HepG2 (cell line): ENCODE results near the gene C20orf204. TPM values are rescaled to one million over a fixed set of nuclear protein-coding genes. Genes with fewer than 3 reads are reported as not detected.

ENCODE experiments used
- BCL3 ChIP-seq: sonication (generic); formaldehyde crosslinking; IDR thresholded peaks from 2 replicates; pipeline ENCODE4 v1.5.1; 2020; ENCODE audit warnings: mild to moderate bottlenecking, missing genetic modification reagents, moderate library complexity
- BRF2 ChIP-seq: sonication (generic); formaldehyde crosslinking; IDR thresholded peaks from 2 replicates; pipeline ENCODE4 v1.8.1; 2022; ENCODE audit warnings: mild to moderate bottlenecking, missing genetic modification reagents
- CAMTA2 ChIP-seq: sonication (generic); formaldehyde crosslinking; IDR thresholded peaks from 2 replicates; pipeline ENCODE4 v1.4.0; 2020; ENCODE audit warnings: mild to moderate bottlenecking, missing genetic modification reagents, borderline replicate concordance
- CEBPB ChIP-seq: IDR thresholded peaks from 2 replicates; pipeline ENCODE4 v1.6.1; 2011; ENCODE audit warnings: low read depth, low read length, improper control_type of control experiment, borderline replicate concordance
- CREBL2 ChIP-seq: sonication (generic); formaldehyde crosslinking; IDR thresholded peaks from 2 replicates; pipeline ENCODE4 v1.8.1; 2023; ENCODE audit warnings: missing genetic modification reagents, mild to moderate bottlenecking, borderline replicate concordance
- GRHL1 ChIP-seq: sonication (generic); formaldehyde crosslinking; conservative IDR thresholded peaks from 2 replicates; pipeline ENCODE4 v1.8.0; 2022; ENCODE audit warnings: missing genetic modification reagents
- HDAC1 ChIP-seq: sonication (generic); formaldehyde crosslinking; IDR thresholded peaks from 2 replicates; pipeline ENCODE4 v1.5.1; 2020; ENCODE audit warnings: mild to moderate bottlenecking, missing genetic modification reagents
- HHEX ChIP-seq: IDR thresholded peaks from 2 replicates; pipeline ENCODE4 v1.6.1; 2016; ENCODE audit warnings: control low read depth
- ISL2 ChIP-seq: sonication (generic); formaldehyde crosslinking; IDR thresholded peaks from 2 replicates; pipeline ENCODE4 v1.5.0; 2020; ENCODE audit warnings: missing genetic modification reagents
- KAT8 ChIP-seq: IDR thresholded peaks from 2 replicates; pipeline ENCODE4 v1.6.1; 2016; ENCODE audit warnings: missing genetic modification reagents, missing compliant biosample characterization
- NFKBIZ ChIP-seq: IDR thresholded peaks from 2 replicates; pipeline ENCODE4 v1.6.1; 2018; ENCODE audit warnings: missing genetic modification reagents, missing compliant biosample characterization
- PATZ1 ChIP-seq: sonication (generic); formaldehyde crosslinking; IDR thresholded peaks from 2 replicates; pipeline ENCODE4 v1.4.0; 2020; ENCODE audit warnings: missing genetic modification reagents
- PHF8 ChIP-seq: sonication (generic); formaldehyde crosslinking; IDR thresholded peaks from 2 replicates; pipeline ENCODE4 v1.5.0; 2020; ENCODE audit warnings: missing genetic modification reagents
- POLR2A ChIP-seq, 2 experiments: IDR thresholded peaks; 2 replicates each; pipeline ENCODE4 v1.6.1; 2011; ENCODE audit warnings: low read depth in 2 of 2, low read length in 2 of 2, mild to moderate bottlenecking in 1 of 2, moderate library complexity in 1 of 2; ENCODE audit not compliant: insufficient read depth in 1 of 2
- RBAK ChIP-seq: sonication (generic); formaldehyde crosslinking; IDR thresholded peaks from 2 replicates; pipeline ENCODE4 v1.5.1; 2020; ENCODE audit warnings: mild to moderate bottlenecking, missing genetic modification reagents
- ZBTB38 ChIP-seq: sonication (generic); formaldehyde crosslinking; IDR thresholded peaks from 2 replicates; pipeline ENCODE4 v1.5.1; 2020; ENCODE audit warnings: mild to moderate bottlenecking, missing genetic modification reagents
- ZBTB42 ChIP-seq: sonication (generic); formaldehyde crosslinking; IDR thresholded peaks from 2 replicates; pipeline ENCODE4 v1.5.0; 2020; ENCODE audit warnings: mild to moderate bottlenecking, missing genetic modification reagents
- ZFYVE20 ChIP-seq: sonication (generic); formaldehyde crosslinking; IDR thresholded peaks from 2 replicates; pipeline ENCODE4 v1.8.0; 2023; ENCODE audit warnings: low read depth, mild to moderate bottlenecking, moderate library complexity, missing genetic modification reagents, borderline replicate concordance
- ZNF501 ChIP-seq: sonication (generic); formaldehyde crosslinking; IDR thresholded peaks from 2 replicates; pipeline ENCODE4 v1.5.1; 2020; ENCODE audit warnings: mild to moderate bottlenecking, moderate library complexity, missing genetic modification reagents
- ZNF512 ChIP-seq: sonication (generic); formaldehyde crosslinking; IDR thresholded peaks from 2 replicates; pipeline ENCODE4 v1.4.0; 2020; ENCODE audit warnings: mild to moderate bottlenecking, missing genetic modification reagents
- ZSCAN20 ChIP-seq: sonication (generic); formaldehyde crosslinking; IDR thresholded peaks from 2 replicates; pipeline ENCODE4 v1.4.0; 2020; ENCODE audit warnings: missing genetic modification reagents, mild to moderate bottlenecking, borderline replicate concordance
- polyA plus RNA-seq, 8 experiments: library from polyadenylated mRNA; depleted of rRNA in 3 of 8; stranded (reverse) in 7 of 8; unstranded in 1 of 8; fragments of >200 nt; fragmentation: Illumina TruSeq in 4 of 8; extraction: Trizol in 4 of 8; gene quantifications; 2 replicates each; pipeline versions ENCODE4 v1.2.1 to v1.2.3, GENCODE V29; 2011 to 2016; ENCODE audit warnings: low read depth in 4 of 8, missing spikeins in 1 of 8, mixed read lengths in 1 of 8; ENCODE audit not compliant: insufficient read depth in 1 of 8
- total RNA-seq, 5 experiments: library from RNA; depleted of rRNA; stranded (reverse); fragments of >200 nt; fragmentation: Illumina TruSeq; extraction: Trizol; gene quantifications; 2 replicates each; pipeline ENCODE4 v1.2.3, GENCODE V29; 2016; ENCODE audit warnings: low read depth in 1 of 5

The C20orf204 gene
- total and polyA plus RNA-seq, 2 of the 13 experiments (the other 11 are each of a cell fraction or from before 2014, with no cell fraction given) = 22.1 to 80.0 TPM

GRCh38 chr20:64024141-64024990, 11.6 kb upstream of the C20orf204 start (continued):
- TF ChIP-seq CREBL2 (CRISPR knock-in tag) (peak; percentile 49; the same call in 1 of the 2 replicates), GRHL1 (CRISPR knock-in tag) (no peak), ISL2 (CRISPR knock-in tag) (peak; percentile 87), HDAC1 (CRISPR knock-in tag) (peak; percentile 84), PATZ1 (peak; percentile 80), ZNF501 (CRISPR knock-in tag) (no peak), BCL3 (CRISPR knock-in tag) (peak; percentile 80; the same call in 1 of the 2 replicates), HHEX (CRISPR knock-in tag) (peak; percentile 18; the same call in 1 of the 2 replicates), RBAK (CRISPR knock-in tag) (no peak), NFKBIZ (CRISPR knock-in tag) (0 out of 2 replicates have a peak, but pooled peaks have one; percentile 70), KAT8 (CRISPR knock-in tag) (peak; percentile 76; the same call in 1 of the 2 replicates), PHF8 (CRISPR knock-in tag) (peak; percentile 49; the same call in 1 of the 2 replicates), ZSCAN20 (CRISPR knock-in tag) (no peak), CEBPB (peak; percentile 91), BRF2 (CRISPR knock-in tag) (peak; percentile 73; the same call in 1 of the 2 replicates), POLR2A (IDR thresholded peaks at IDR 0.05; ENCODE audit: insufficient read depth in 1 of 2, low read depth in 2 of 2, low read length in 2 of 2) (peak; percentile 73 to 93), ZBTB38 (CRISPR knock-in tag) (peak; percentile 73), ZBTB42 (CRISPR knock-in tag) (no peak), CAMTA2 (CRISPR knock-in tag) (no peak), ZNF512 (no peak), ZFYVE20 (CRISPR knock-in tag) (no peak; the same call in 1 of the 2 replicates)
